ENCODE measurements around the gene SPTAN1. TPM values are rescaled to one million over a fixed set of nuclear protein-coding genes. Genes with fewer than 3 reads are reported as not detected.

SPTAN1 gene
- total RNA-seq, 1 donor from 2014 or later: 810 TPM

DNA sequence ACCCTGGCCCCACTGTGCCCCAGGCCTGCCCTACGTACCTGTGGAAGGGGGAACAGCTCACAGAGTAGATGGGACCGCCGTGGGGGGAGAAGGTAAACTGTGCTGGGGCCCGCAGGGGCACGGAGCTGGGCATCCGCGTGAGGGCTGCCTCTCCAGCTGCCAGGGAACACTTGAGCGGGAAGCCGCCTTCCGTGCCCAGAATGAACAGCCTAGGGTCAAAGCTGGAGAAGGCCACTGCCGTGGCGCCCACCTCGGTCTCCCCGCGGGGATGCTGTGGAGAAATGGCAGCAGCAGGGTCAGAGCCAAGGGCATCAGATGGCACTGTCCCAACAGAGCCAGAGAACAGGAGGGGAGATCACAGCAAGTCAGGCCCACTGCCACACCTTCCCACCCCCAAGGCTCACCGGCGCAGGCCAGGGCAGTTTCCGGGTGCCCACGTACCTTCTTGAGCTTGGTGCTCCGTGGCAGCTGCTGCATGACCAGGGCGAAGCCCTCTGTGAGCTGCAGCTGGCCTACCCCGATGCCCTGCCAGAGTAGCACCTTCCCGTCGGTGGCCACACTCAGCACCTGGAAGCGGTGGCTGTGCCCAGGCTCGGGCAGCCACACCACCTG is 82.4 kb downstream of the SPTAN1 start:
- Mint-ChIP-seq H3K4me3 (ENCODE audit: unreplicated experiment) (no peak overlapping the region), H3K4me1 (ENCODE audit: unreplicated experiment) (no peaks in the 10 kb centered on the region), H3K27ac (ENCODE audit: unreplicated experiment) (no peak overlapping the region), H3K27me3 (ENCODE audit: unreplicated experiment) (peaks cover 8% of the 10 kb centered on the region), H3K9me3 (ENCODE audit: unreplicated experiment) (no peaks in the 10 kb centered on the region), H3K36me3 (ENCODE audit: low read depth, unreplicated experiment) (peaks cover 27% of the 10 kb centered on the region)
- DNase-seq (ENCODE audit: low spot score): no peak
- TF ChIP-seq, protein P1, sequence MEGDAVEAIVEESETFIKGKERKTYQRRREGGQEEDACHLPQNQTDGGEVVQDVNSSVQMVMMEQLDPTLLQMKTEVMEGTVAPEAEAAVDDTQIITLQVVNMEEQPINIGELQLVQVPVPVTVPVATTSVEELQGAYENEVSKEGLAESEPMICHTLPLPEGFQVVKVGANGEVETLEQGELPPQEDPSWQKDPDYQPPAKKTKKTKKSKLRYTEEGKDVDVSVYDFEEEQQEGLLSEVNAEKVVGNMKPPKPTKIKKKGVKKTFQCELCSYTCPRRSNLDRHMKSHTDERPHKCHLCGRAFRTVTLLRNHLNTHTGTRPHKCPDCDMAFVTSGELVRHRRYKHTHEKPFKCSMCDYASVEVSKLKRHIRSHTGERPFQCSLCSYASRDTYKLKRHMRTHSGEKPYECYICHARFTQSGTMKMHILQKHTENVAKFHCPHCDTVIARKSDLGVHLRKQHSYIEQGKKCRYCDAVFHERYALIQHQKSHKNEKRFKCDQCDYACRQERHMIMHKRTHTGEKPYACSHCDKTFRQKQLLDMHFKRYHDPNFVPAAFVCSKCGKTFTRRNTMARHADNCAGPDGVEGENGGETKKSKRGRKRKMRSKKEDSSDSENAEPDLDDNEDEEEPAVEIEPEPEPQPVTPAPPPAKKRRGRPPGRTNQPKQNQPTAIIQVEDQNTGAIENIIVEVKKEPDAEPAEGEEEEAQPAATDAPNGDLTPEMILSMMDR (IDR thresholded peaks at IDR 0.05; ENCODE audit: unreplicated experiment): no peak

DNA sequence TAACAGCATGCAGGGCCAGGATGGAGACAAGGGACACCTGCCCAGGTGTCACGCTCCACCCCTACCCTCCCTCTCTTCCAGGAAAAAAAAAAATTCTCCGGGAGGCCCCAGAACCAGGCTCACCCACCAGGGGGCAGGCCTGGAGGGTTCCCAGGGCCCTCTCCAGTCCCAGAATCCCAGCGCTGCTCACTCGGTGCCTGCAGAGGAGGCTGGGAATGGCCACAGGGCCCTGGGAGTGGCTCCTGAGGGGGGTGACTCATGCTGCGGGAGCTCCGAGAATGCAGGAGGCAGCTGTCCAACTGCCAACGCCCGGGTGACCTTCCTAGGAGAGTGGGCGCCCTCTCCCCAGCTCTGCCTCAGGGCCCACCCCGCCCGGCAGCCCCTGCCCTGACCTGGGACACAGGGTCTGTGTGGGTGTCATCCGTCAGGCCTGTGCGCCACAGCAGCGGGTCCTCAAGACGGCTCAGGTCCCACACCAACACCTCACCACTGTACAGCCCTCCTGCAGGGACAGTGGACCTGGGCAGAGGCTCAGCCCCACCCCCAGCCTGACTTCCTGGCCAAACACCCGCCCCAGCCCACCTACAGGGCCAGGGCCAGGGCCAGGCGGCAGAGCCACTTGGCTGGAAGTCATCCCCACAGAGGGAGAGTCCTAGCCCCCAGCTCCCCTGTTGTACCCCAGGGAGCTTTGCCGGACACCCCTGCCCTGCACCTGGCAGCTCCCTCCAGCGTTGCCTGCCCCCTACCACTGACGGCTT is 83.1 kb downstream of the SPTAN1 start:
- Mint-ChIP-seq H3K4me1 (ENCODE audit: unreplicated experiment) (no peaks in the 10 kb centered on the region), H3K9me3 (ENCODE audit: unreplicated experiment) (no peaks in the 10 kb centered on the region), H3K27ac (ENCODE audit: unreplicated experiment) (no peak overlapping the region), H3K36me3 (ENCODE audit: low read depth, unreplicated experiment) (peaks cover 22% of the 10 kb centered on the region), H3K27me3 (ENCODE audit: unreplicated experiment) (peaks cover 8% of the 10 kb centered on the region), H3K4me3 (ENCODE audit: unreplicated experiment) (no peak overlapping the region)
- TF ChIP-seq, protein P1 (IDR thresholded peaks at IDR 0.05; ENCODE audit: unreplicated experiment): peak; percentile 71
- DNase-seq (ENCODE audit: low spot score): peak; percentile 71

DNA sequence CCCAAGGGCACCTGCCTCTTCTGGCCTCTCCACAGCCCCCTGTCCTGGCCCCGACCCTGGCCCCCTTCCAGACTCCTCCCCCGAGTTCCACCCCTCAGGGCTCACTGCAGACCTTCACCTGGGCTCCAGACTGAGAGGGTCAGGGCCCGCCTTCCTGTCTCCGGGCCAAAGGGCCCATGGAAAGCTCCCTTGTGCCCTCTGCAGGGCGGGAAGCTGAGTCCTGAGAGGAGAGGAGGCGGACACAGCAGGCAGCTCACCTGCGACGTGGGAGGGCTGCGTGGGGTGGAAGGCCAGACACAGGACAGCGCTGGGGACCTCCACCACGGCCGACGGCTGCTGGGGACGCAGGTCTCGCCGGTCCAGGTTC is 83.6 kb downstream of the SPTAN1 start:
- H3K27ac Mint-ChIP-seq (ENCODE audit: unreplicated experiment): no peak overlapping the region
- H3K4me3 Mint-ChIP-seq (ENCODE audit: unreplicated experiment): no peak overlapping the region
- H3K36me3 Mint-ChIP-seq (ENCODE audit: low read depth, unreplicated experiment): peaks cover 20% of the 10 kb centered on the region
- no peaks in the 10 kb centered on the region for H3K9me3 Mint-ChIP-seq (ENCODE audit: unreplicated experiment)
- DNase-seq (ENCODE audit: low spot score): peak; percentile 39
- peaks cover 9% of the 10 kb centered on the region for H3K27me3 Mint-ChIP-seq (ENCODE audit: unreplicated experiment)
- TF ChIP-seq, protein P1 (IDR thresholded peaks at IDR 0.05; ENCODE audit: unreplicated experiment): no peak
- H3K4me1 Mint-ChIP-seq (ENCODE audit: unreplicated experiment): no peaks in the 10 kb centered on the region

DNA sequence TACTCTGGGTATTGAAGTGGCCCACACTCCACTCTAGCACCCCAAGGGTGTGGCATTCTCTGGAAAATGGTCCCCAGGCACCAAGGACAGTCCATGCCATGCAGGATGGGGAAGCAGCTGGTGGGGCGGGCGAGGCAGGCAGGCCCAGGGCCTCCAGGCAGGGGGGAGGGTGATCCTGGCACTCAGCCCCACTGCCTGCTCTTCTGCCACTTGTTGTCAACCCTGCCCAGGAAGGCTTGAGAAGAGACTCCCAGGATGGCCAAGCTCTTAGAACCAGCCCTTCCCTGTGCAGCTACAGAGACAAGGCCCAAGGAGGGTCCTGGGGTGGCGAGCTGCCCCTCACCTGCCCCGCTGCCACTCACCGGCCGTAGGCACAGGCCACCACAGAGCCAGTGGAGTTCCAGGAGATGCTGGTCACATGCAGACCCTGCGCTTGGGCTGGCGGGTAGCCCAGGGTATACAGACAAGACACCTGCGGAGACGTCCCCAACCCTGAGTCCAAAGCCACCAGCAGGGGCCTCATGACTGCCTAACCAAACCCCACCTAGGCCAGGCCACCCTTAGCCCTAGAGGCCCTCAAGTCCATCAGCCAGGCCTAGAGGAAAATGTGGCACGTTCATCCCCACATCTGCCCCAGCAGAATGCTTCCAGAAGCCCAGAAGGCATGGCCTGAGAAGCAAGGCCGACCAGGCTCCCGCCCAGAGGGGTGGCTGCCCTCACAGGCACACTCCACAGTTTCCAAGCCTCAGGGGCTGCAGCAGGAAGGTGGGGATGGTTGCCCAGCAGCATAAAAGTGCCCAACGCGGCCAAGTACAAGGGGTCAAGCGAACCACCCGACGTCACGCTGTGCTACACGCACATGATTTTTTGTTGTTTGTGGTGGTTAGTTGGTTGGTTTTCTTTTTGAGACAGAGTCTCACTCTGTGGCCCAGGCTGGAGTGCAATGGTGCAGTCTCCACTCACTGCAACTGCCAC is 84.5 kb downstream of the SPTAN1 start:
- no peaks in the 10 kb centered on the region for H3K9me3 Mint-ChIP-seq (ENCODE audit: unreplicated experiment)
- no peak overlapping the region for H3K27ac Mint-ChIP-seq (ENCODE audit: unreplicated experiment)

More for the DNA sequence above, 84.5 kb downstream of the SPTAN1 start:
- Mint-ChIP-seq H3K36me3 (ENCODE audit: low read depth, unreplicated experiment) (peaks cover 17% of the 10 kb centered on the region), H3K4me3 (ENCODE audit: unreplicated experiment) (no peak overlapping the region), H3K4me1 (ENCODE audit: unreplicated experiment) (no peaks in the 10 kb centered on the region), H3K27me3 (ENCODE audit: unreplicated experiment) (peaks cover 9% of the 10 kb centered on the region)
- no peak for DNase-seq (ENCODE audit: low spot score)
- TF ChIP-seq, protein P1 (IDR thresholded peaks at IDR 0.05; ENCODE audit: unreplicated experiment): no peak
